Hepatocyte (in vitro differentiated cells): ENCODE data around the gene SIL1. TPM values are rescaled to one million over a fixed set of nuclear protein-coding genes. Genes with fewer than 3 reads are reported as not detected.

Experiments used
- DNase-seq: peaks from one replicate; pipeline ENCODE4 v3.0.0-alpha.2; 2016; ENCODE audit warnings: low spot score
- H2AFZ ChIP-seq: fragments of 200-600 bp; sonication (generic); 2 replicates; pipeline ENCODE4 v1.6.0; 2016; ENCODE audit warnings: antibody characterized with exemption, mild to moderate bottlenecking
- H3K27ac ChIP-seq: fragments of 200-600 bp; sonication (generic); 2 replicates; pipeline ENCODE4 v1.5.1; 2016; ENCODE audit warnings: mild to moderate bottlenecking
- H3K27me3 ChIP-seq: fragments of 200-600 bp; sonication (generic); 2 replicates; pipeline ENCODE4 v1.6.1; 2016
- H3K36me3 ChIP-seq: fragments of 200-600 bp; sonication (generic); replicated peaks from 2 replicates; pipeline ENCODE4 v1.5.1; 2016; ENCODE audit warnings: low read depth; ENCODE audit not compliant: insufficient read depth
- H3K4me1 ChIP-seq: fragments of 200-600 bp; sonication (generic); 2 replicates; pipeline ENCODE4 v1.5.1; 2016; ENCODE audit warnings: mild to moderate bottlenecking, moderate library complexity; ENCODE audit not compliant: insufficient read depth
- H3K4me2 ChIP-seq: fragments of 200-600 bp; sonication (generic); 2 replicates; pipeline ENCODE4 v1.6.0; 2016
- H3K4me3 ChIP-seq: fragments of 200-600 bp; sonication (generic); 2 replicates; pipeline ENCODE4 v1.5.1; 2016; ENCODE audit warnings: mild to moderate bottlenecking
- H3K79me2 ChIP-seq: fragments of 200-600 bp; sonication (generic); 2 replicates; pipeline ENCODE4 v1.6.0; 2017; ENCODE audit warnings: mild to moderate bottlenecking
- H3K9me2 ChIP-seq: fragments of 200-600 bp; sonication (generic); replicated peaks from 2 replicates; pipeline ENCODE4 v1.6.0; 2017; ENCODE audit warnings: mild to moderate bottlenecking; ENCODE audit not compliant: insufficient read depth
- H3K9me3 ChIP-seq: fragments of 200-600 bp; sonication (generic); 2 replicates; pipeline ENCODE4 v1.5.1; 2016; ENCODE audit warnings: low read depth, mild to moderate bottlenecking
- H4K20me1 ChIP-seq: fragments of 200-600 bp; sonication (generic); 2 replicates; pipeline ENCODE4 v1.6.0; 2016; ENCODE audit warnings: mild to moderate bottlenecking; ENCODE audit not compliant: insufficient read depth, poor library complexity, severe bottlenecking
- EZH2 ChIP-seq: fragments of 200-600 bp; sonication (generic); IDR thresholded peaks from 2 replicates; pipeline ENCODE4 v1.6.1; 2016; ENCODE audit warnings: antibody characterized with exemption, mild to moderate bottlenecking, borderline replicate concordance
- EZH2phosphoT487 ChIP-seq: fragments of 200-600 bp; sonication (generic); IDR thresholded peaks from one replicate; pipeline ENCODE4 v1.6.1; 2018; ENCODE audit warnings: antibody characterized with exemption, mild to moderate bottlenecking, low read depth, moderate library complexity; ENCODE audit not compliant: unreplicated experiment, severe bottlenecking
- WGBS: methylation state at CpG from one replicate; pipeline ENCODE4 v1.1.6; 2016; ENCODE audit warnings: low lambda C conversion rate; ENCODE audit errors: missing lambda C conversion rate; 5-methylcytosine and 5-hydroxymethylcytosine counted together
- polyA plus RNA-seq: library from polyadenylated mRNA; unstranded; fragments of >200 nt; fragmentation: Nextera tagmentation; extraction: Ambion mirVana; gene quantifications from 2 replicates; pipeline ENCODE4 v1.2.1, GENCODE V29; 2016
- total RNA-seq: library from RNA; depleted of rRNA; stranded (reverse); fragments of >200 nt; gene quantifications from 2 replicates; pipeline ENCODE4 v1.2.3, GENCODE V29; 2014
- TF ChIP-seq, protein P1 (sequence below): fragments of 200-600 bp; sonication (generic); IDR thresholded peaks from 2 replicates; pipeline ENCODE4 v1.5.1; 2016; ENCODE audit warnings: antibody characterized with exemption, mild to moderate bottlenecking; ENCODE audit not compliant: poor library complexity

The SIL1 gene
- total and polyA plus RNA-seq, 2 experiments from 2014 or later = 82.0 to 176 TPM

DNA sequence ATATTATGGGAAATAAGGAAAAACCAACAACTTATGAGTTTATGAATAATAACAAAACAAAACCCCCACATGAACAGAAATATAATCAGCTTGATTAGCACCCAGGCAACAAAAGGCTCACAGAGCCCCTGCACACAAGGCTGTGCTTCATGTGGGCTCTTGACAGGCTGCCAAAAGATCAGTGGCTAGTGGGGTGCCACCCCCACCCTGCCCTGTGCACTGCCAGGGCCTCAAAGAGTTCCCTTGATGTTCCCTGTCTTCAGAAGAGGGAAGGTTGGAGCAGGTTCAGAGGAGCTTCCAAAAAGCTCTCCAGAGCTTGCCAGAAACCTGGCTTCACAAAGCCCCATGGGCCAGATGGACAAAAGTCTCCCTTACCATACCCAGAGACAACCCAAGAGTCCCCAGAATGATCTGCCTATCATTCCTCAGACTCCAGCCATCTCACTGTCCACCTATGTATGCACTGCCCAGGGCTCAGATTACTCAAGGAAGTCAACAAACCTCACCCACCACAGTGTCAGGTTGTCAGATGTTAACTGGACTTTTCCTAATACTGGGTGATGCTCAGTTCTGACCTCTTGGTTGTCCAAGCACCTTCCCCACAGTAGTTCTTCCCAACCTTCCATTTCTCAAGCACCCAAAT, 87.5 kb downstream of the SIL1 start:
- no peak overlapping the region for H3K27ac ChIP-seq
- TF ChIP-seq EZH2phosphoT487 (no peak), EZH2 (no peak)
- TF ChIP-seq, protein P1, sequence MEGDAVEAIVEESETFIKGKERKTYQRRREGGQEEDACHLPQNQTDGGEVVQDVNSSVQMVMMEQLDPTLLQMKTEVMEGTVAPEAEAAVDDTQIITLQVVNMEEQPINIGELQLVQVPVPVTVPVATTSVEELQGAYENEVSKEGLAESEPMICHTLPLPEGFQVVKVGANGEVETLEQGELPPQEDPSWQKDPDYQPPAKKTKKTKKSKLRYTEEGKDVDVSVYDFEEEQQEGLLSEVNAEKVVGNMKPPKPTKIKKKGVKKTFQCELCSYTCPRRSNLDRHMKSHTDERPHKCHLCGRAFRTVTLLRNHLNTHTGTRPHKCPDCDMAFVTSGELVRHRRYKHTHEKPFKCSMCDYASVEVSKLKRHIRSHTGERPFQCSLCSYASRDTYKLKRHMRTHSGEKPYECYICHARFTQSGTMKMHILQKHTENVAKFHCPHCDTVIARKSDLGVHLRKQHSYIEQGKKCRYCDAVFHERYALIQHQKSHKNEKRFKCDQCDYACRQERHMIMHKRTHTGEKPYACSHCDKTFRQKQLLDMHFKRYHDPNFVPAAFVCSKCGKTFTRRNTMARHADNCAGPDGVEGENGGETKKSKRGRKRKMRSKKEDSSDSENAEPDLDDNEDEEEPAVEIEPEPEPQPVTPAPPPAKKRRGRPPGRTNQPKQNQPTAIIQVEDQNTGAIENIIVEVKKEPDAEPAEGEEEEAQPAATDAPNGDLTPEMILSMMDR = no peak
- no peaks in the 10 kb centered on the region for H3K36me3 ChIP-seq
- H3K4me2 ChIP-seq = no peak overlapping the region
- H3K4me1 ChIP-seq = peaks cover 7% of the 10 kb centered on the region
- H3K27me3 ChIP-seq = no peaks in the 10 kb centered on the region
- no peaks in the 10 kb centered on the region for H3K9me3 ChIP-seq
- H3K79me2 ChIP-seq = no peaks in the 10 kb centered on the region
- DNase-seq = no peak
- no peaks in the 10 kb centered on the region for H4K20me1 ChIP-seq
- H3K4me3 ChIP-seq = no peak overlapping the region
- no peak overlapping the region for H2AFZ ChIP-seq
- H3K9me2 ChIP-seq = no peaks in the 10 kb centered on the region

DNA sequence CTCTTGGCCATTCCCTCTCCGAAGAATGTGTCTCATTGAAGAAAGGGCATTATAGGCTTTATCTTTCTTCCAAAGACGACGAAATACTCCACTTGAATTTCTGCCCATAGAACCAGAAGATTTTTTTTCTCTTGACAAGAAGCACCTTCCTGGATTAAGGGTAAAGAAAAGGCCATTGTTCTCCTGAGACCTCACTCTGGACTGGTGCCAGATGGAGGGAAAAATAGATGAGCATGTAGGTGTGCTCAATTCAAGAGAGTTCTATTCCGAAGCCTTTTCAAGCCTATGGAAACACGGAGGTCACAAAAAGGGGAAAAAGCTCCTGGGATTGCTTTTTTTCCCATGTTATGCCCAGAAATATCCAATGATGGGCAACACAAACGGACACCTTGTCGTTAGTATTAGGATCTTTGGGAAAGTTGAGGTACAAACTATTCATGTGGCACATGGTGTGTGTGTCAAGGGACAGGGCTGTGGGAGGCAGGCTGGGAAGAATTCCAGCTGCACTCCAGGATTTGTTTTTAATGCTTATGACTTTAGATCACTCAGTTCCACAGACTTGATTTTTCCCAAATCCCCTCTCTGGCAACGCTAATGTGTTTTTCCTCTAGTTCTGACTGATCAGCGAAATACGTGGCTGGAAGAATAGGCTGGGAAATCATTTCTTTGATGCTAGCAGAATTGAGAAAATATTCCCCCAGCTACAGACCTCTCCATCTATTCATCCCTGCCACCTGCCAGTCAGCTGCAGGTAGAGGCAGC, 89.9 kb downstream of the SIL1 start:
- Histone ChIP-seq H3K27me3 (no peaks in the 10 kb centered on the region), H3K79me2 (no peaks in the 10 kb centered on the region), H3K4me3 (no peak overlapping the region), H3K9me2 (no peaks in the 10 kb centered on the region), H3K27ac (no peak overlapping the region), H4K20me1 (no peaks in the 10 kb centered on the region), H3K4me1 (peaks cover 7% of the 10 kb centered on the region), H3K36me3 (no peaks in the 10 kb centered on the region), H2AFZ (no peak overlapping the region), H3K4me2 (no peak overlapping the region), H3K9me3 (no peaks in the 10 kb centered on the region)
- DNase-seq = no peak
- no peak for TF ChIP-seq EZH2phosphoT487
- no peak for TF ChIP-seq EZH2
- TF ChIP-seq, protein P1 = no peak
- WGBS = 71% methylated on average over 10 of the region's 10 CpGs

DNA sequence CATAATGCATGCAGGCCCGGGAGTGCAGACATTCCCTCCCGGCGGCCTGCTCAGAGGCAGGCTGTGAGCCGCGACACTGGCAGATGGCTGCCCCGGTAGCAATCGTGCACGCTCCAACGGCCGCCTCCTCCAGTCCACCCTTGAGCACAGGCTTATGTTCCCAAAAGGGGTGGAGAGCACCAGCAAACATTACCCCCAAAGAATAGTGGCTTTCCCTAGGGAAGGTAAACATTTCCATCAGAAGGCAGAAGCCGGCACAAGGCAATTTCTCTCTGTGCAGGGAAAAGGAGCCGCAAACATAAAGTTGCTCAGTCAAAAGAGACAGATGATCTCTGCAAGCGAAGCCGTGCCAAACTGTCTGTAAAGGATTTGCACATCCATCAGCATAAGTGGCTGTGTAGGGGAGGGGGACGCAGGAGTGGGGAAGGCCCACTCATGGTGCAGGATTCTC, 92.5 kb downstream of the SIL1 start:
- H3K9me3 ChIP-seq = no peaks in the 10 kb centered on the region
- no peaks in the 10 kb centered on the region for H3K9me2 ChIP-seq
- no peaks in the 10 kb centered on the region for H3K79me2 ChIP-seq
- H3K4me3 ChIP-seq = no peak overlapping the region
- no peak overlapping the region for H2AFZ ChIP-seq
- peaks cover 7% of the 10 kb centered on the region for H3K4me1 ChIP-seq
- H3K27ac ChIP-seq = peak overlapping the region; percentile 60
- peak overlapping the region; percentile 51 for H3K4me2 ChIP-seq
- no peaks in the 10 kb centered on the region for H3K27me3 ChIP-seq
- TF ChIP-seq, protein P1 = no peak
- DNase-seq = no peak
- H4K20me1 ChIP-seq = no peaks in the 10 kb centered on the region
- no peaks in the 10 kb centered on the region for H3K36me3 ChIP-seq
- 63% methylated on average over 15 of the region's 15 CpGs for WGBS
